Transverse colon (tissue), 4 donors: ENCODE results near the gene ALG14. TPM values are rescaled to one million over a fixed set of nuclear protein-coding genes. Genes with fewer than 3 reads are reported as not detected.

Source experiments
- DNase-seq: peaks from one replicate; pipeline ENCODE4 v3.0.0-alpha.2; 2019
- H3K27ac ChIP-seq, 4 donors: fragments of 200-600 bp; sonication (generic); 2 replicates each; pipeline ENCODE4 v1.5.1; 2016 to 2018; ENCODE audit warnings: inconsistent platforms in 4 of 4
- H3K27me3 ChIP-seq: fragments of 200-600 bp; sonication (generic); 2 replicates; pipeline ENCODE4 v1.5.1; 2017; ENCODE audit warnings: inconsistent platforms
- H3K36me3 ChIP-seq, 4 donors: fragments of 200-600 bp; sonication (generic); 2 replicates each; pipeline ENCODE4 v1.5.1; 2017 to 2019; ENCODE audit warnings: inconsistent platforms in 4 of 4
- H3K4me1 ChIP-seq, 4 donors: fragments of 200-600 bp; sonication (generic); 2 replicates each; pipeline ENCODE4 v1.5.1; 2017 to 2020; ENCODE audit warnings: inconsistent platforms in 4 of 4
- H3K4me3 ChIP-seq, 4 donors: fragments of 200-600 bp; sonication (generic); 1 replicate in 1 of 4; 2 replicates in 3 of 4; pipeline versions ENCODE4 v1.5.1 to v1.6.1; 2017 to 2019; ENCODE audit warnings: inconsistent platforms in 4 of 4
- H3K9me3 ChIP-seq, 2 donors: fragments of 200-600 bp; sonication (generic); 2 replicates each; pipeline ENCODE4 v1.5.1; 2017 to 2019; ENCODE audit warnings: inconsistent platforms in 2 of 2
- CTCF ChIP-seq, 5 experiments: fragments of 200-600 bp in 3 of 5; fragments of 450-650 bp in 2 of 5; sonication (generic) in 3 of 5; IDR thresholded peaks; 1 replicate in 2 of 5; 2 replicates in 3 of 5; pipeline ENCODE4 v1.5.1; 2016 to 2017; ENCODE audit warnings: antibody characterized with exemption in 5 of 5, inconsistent platforms in 3 of 5, mild to moderate bottlenecking in 2 of 5, moderate library complexity in 1 of 5
- EP300 ChIP-seq: sonication (generic); formaldehyde crosslinking; IDR thresholded peaks from one replicate; pipeline ENCODE4 v1.6.1; 2017; ENCODE audit warnings: antibody characterized with exemption, low read depth
- POLR2A ChIP-seq: fragments of 450-650 bp; IDR thresholded peaks from one replicate; pipeline ENCODE4 v1.6.1; 2016; ENCODE audit warnings: antibody characterized with exemption, mild to moderate bottlenecking, moderate library complexity
- POLR2AphosphoS5 ChIP-seq, 3 donors: sonication (generic); formaldehyde crosslinking; IDR thresholded peaks; one replicate each; pipeline ENCODE4 v1.6.1; 2016; ENCODE audit warnings: antibody characterized with exemption in 3 of 3
- WGBS, 2 donors: methylation state at CpG; one replicate each; pipeline ENCODE4 v1.1.5; 2018; ENCODE audit warnings: low coverage in 1 of 2; 5-methylcytosine and 5-hydroxymethylcytosine counted together
- in situ Hi-C, 4 donors: fragments of 200-750 bp; cut with MboI; loops; one replicate each; pipeline versions ENCODE4 v1.15.0 to v1.15.1; 2017; ENCODE audit warnings: low sequenced_read_pairs in 3 of 4, low pct_ligation_motif_present in 1 of 4, low pct_unique_long_range_greater_than_20kb in 1 of 4
- intact Hi-C: fragments of 100-400 bp; cut with DNase I; formaldehyde crosslinking; loops from one replicate; pipeline ENCODE4 v1.15.1; 2023; ENCODE audit warnings: low total_unique reads
- total RNA-seq, 4 donors: library from RNA; depleted of rRNA; stranded (reverse); fragments of >200 nt; gene quantifications; one replicate each; pipeline ENCODE4 v1.1.0, GENCODE V29; 2016

The ALG14 gene
- total RNA-seq, 4 donors from 2014 or later = 0.40 to 2.3 (median 2.2) TPM

DNA sequence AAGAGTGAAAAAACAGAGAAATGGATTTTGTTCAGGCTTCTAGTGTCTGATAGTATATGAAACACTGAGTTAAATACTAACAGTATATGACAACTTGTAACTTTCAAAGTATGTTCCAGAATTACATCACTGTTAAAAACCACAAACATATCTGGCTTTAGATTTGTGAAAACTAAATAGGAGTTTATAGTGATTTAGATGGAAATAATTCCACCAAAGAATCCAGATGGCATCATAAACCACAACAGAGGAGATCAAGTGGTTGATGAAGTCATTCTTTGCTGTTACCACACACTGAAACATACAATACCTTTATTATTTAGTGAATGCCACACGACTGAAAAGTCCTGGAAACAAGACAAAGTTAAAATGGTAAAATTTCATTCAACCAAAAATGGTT lies 37.2 kb downstream of the ALG14 start:
- Histone ChIP-seq H3K4me3 (no peak overlapping the region), H3K9me3 (no peaks in the 10 kb centered on the region), H3K4me1 (no peaks in the 10 kb centered on the region), H3K36me3 (no peaks in the 10 kb centered on the region), H3K27me3 (no peaks in the 10 kb centered on the region), H3K27ac (no peak overlapping the region)
- in situ Hi-C loops (loop anchor here in 3 of 4 donors (25.0 kb wide), 3 partner anchors 98 to 523 kb away; partner anchors contain the start of genes CNN3 (in 1 of the 3) and F3 (in 1 of the 3)), intact Hi-C loops (no loop called here)
- no peak for DNase-seq
- TF ChIP-seq POLR2A = no peak
- TF ChIP-seq EP300 = no peak
- no peak for TF ChIP-seq POLR2AphosphoS5 (IDR thresholded peaks at IDR 0.05)
- TF ChIP-seq CTCF (IDR thresholded peaks at IDR 0.05) = no peak
- WGBS, 2 donors = 83 to 89% methylated on average over 1 of the region's 1 CpG

DNA sequence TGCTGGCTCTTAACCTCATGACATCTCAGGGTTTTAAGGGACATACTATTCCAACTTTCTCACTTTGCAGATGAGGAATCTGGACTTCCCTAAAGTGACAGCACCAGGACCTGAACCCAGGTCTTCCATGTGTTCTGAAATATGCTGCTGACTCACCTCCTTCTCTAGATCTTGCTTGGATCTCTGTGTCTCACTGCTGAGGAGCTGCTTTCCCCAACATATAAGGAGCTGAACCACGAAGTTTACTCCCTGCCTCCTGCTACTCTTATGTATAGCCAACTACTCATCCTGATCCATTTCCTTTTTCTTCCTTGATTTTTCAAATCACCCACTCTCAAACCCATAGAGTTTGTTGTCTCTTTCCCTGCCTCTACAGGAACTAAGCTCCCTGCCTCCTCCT lies 38.2 kb downstream of the ALG14 start:
- intact Hi-C loops (no loop called here), in situ Hi-C loops (loop anchor here in 3 of 4 donors (25.0 kb wide), 3 partner anchors 97 to 522 kb away; partner anchors contain the start of genes CNN3 (in 1 of the 3) and F3 (in 1 of the 3))
- TF ChIP-seq EP300 (no peak), POLR2A (no peak), CTCF (IDR thresholded peaks at IDR 0.05) (no peak), POLR2AphosphoS5 (IDR thresholded peaks at IDR 0.05) (no peak)
- Histone ChIP-seq H3K4me3 (no peak overlapping the region), H3K4me1 (no peaks in the 10 kb centered on the region), H3K36me3 (no peaks in the 10 kb centered on the region), H3K27me3 (no peaks in the 10 kb centered on the region), H3K9me3 (no peaks in the 10 kb centered on the region), H3K27ac (no peak overlapping the region)
- WGBS, 2 donors = 78 to 94% methylated on average over 1 of the region's 1 CpG
- DNase-seq = no peak

GRCh38 chr1:95033843-95034242 lies 38.9 kb downstream of the ALG14 start:
- H3K4me3 ChIP-seq = no peak overlapping the region
- DNase-seq = no peak
- H3K27ac ChIP-seq = no peak overlapping the region
- no peaks in the 10 kb centered on the region for H3K4me1 ChIP-seq
- in situ Hi-C loops (loop anchor here in 3 of 4 donors (25.0 kb wide), 3 partner anchors 97 to 522 kb away; partner anchors contain the start of genes CNN3 (in 1 of the 3) and F3 (in 1 of the 3)), intact Hi-C loops (no loop called here)
- peaks cover 0 to 2% of the 10 kb centered on the region in 2 donors for H3K9me3 ChIP-seq
- H3K36me3 ChIP-seq = no peaks in the 10 kb centered on the region
- TF ChIP-seq POLR2A (no peak), EP300 (no peak), POLR2AphosphoS5 (IDR thresholded peaks at IDR 0.05) (no peak), CTCF (IDR thresholded peaks at IDR 0.05) (no peak)
- no peaks in the 10 kb centered on the region for H3K27me3 ChIP-seq

DNA sequence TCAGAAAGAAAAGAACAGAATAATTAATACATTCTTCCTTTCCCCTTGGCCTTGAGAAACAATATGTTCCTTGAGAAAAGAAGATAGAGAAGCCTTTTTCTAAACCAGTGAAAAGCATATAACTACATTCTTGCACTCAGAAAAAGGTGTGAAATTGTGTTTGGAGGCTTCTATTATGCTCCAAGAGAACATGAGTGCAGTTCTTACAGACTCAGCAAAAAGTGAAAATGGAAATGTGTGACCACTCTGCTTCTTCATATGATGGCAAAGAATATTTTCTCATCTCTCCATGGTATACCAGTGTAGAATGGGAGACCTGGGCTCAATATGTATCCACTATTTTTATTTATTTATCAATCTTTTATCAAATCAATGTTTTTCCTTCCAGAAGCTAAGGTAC lies 43.2 kb downstream of the ALG14 start:
- peaks cover 0 to 7% (median 0%) of the 10 kb centered on the region in 4 donors for H3K36me3 ChIP-seq
- H3K9me3 ChIP-seq = peaks cover 0 to 3% of the 10 kb centered on the region in 2 donors
- DNase-seq = no peak
- H3K27ac ChIP-seq = no peak overlapping the region
- no peak overlapping the region for H3K4me3 ChIP-seq
- H3K27me3 ChIP-seq = no peaks in the 10 kb centered on the region
- TF ChIP-seq POLR2AphosphoS5 (IDR thresholded peaks at IDR 0.05) (no peak), EP300 (no peak), POLR2A (no peak), CTCF (IDR thresholded peaks at IDR 0.05) (no peak)
- in situ Hi-C loops = loop anchor here in 3 of 4 donors (25.0 kb wide), 3 partner anchors 92 to 517 kb away; partner anchors contain the start of genes CNN3 (in 1 of the 3) and F3 (in 1 of the 3)
- H3K4me1 ChIP-seq = no peaks in the 10 kb centered on the region
- intact Hi-C loops = no loop called here
